Endodermal cell (in vitro differentiated cells): ENCODE results near the gene CLSTN2. TPM values are rescaled to one million over a fixed set of nuclear protein-coding genes. Genes with fewer than 3 reads are reported as not detected.

Source experiments
- DNase-seq: peaks from one replicate; pipeline ENCODE4 v3.0.0-alpha.2; 2017
- H3K27ac ChIP-seq: 2 replicates; pipeline ENCODE4 v1.5.1; 2013; ENCODE audit warnings: mild to moderate bottlenecking, low read depth, low read length, moderate library complexity
- H3K27me3 ChIP-seq: 2 replicates; pipeline ENCODE4 v1.6.1; 2013; ENCODE audit warnings: mild to moderate bottlenecking, low read length, moderate library complexity; ENCODE audit not compliant: insufficient read depth, control insufficient read depth, poor library complexity, severe bottlenecking
- H3K36me3 ChIP-seq: 2 replicates; pipeline ENCODE4 v1.7.0; 2013; ENCODE audit warnings: mild to moderate bottlenecking, low read length, moderate library complexity; ENCODE audit not compliant: control insufficient read depth, insufficient read depth
- H3K4me1 ChIP-seq: one replicate; pipeline ENCODE4 v1.7.0; 2013; ENCODE audit warnings: low read length; ENCODE audit not compliant: control insufficient read depth, insufficient read depth
- H3K4me3 ChIP-seq: 2 replicates; pipeline ENCODE4 v1.5.1; 2013; ENCODE audit warnings: mild to moderate bottlenecking, low read length, moderate library complexity
- H3K9ac ChIP-seq: 2 replicates; pipeline ENCODE4 v1.6.1; 2013; ENCODE audit warnings: mild to moderate bottlenecking, low read length, moderate library complexity; ENCODE audit not compliant: poor library complexity, severe bottlenecking; ENCODE audit errors: extremely low read depth
- H3K9me3 ChIP-seq: 2 replicates; pipeline ENCODE4 v1.6.1; 2013; ENCODE audit warnings: mild to moderate bottlenecking, low read length, moderate library complexity; ENCODE audit not compliant: control insufficient read depth
- H3K27ac Mint-ChIP-seq: 2 replicates; pipeline ENCODE4 v1.8.0; 2020; ENCODE audit warnings: mixed read lengths
- H3K27me3 Mint-ChIP-seq: 2 replicates; pipeline ENCODE4 v1.8.0; 2021; ENCODE audit warnings: mild to moderate bottlenecking, mixed read lengths; ENCODE audit not compliant: insufficient read depth
- H3K36me3 Mint-ChIP-seq: 2 replicates; pipeline ENCODE4 v1.8.0; 2020; ENCODE audit warnings: low read depth, mixed read lengths
- H3K4me1 Mint-ChIP-seq: 2 replicates; pipeline ENCODE4 v1.8.0; 2020; ENCODE audit warnings: mixed read lengths
- H3K4me3 Mint-ChIP-seq: 2 replicates; pipeline ENCODE4 v1.8.0; 2020; ENCODE audit warnings: mild to moderate bottlenecking, moderate library complexity, mixed read lengths
- H3K9me3 Mint-ChIP-seq: 2 replicates; pipeline ENCODE4 v1.8.0; 2020; ENCODE audit warnings: mild to moderate bottlenecking, mixed read lengths
- CTCF ChIP-seq: fragments of 200-600 bp; sonication (generic); conservative IDR thresholded peaks from 2 replicates; pipeline ENCODE4 v1.5.0; 2021; ENCODE audit warnings: antibody characterized with exemption, mild to moderate bottlenecking
- WGBS, 2 experiments: methylation state at CpG; one replicate each; pipeline versions ENCODE4 v1.1.5 to v1.1.7; 2013; ENCODE audit warnings: missing lambda C conversion rate in 2 of 2, mixed read lengths in 1 of 2; ENCODE audit not compliant: insufficient coverage in 1 of 2, insufficient read length in 1 of 2; 5-methylcytosine and 5-hydroxymethylcytosine counted together
- total RNA-seq, 2 donors: library from RNA; stranded (reverse); fragmentation: NEBNext Ultra II Directional in 1 of 2; extraction: Animal tissue kit (Norgen Biotek cat#: 25700) in 1 of 2; gene quantifications; 2 replicates in 1 of 2; 3 replicates in 1 of 2; pipeline ENCODE4 v1.2.1, GENCODE V29; 2021

Gene CLSTN2
- total RNA-seq, 2 donors from 2014 or later = 0.13 to 0.42 TPM

DNA sequence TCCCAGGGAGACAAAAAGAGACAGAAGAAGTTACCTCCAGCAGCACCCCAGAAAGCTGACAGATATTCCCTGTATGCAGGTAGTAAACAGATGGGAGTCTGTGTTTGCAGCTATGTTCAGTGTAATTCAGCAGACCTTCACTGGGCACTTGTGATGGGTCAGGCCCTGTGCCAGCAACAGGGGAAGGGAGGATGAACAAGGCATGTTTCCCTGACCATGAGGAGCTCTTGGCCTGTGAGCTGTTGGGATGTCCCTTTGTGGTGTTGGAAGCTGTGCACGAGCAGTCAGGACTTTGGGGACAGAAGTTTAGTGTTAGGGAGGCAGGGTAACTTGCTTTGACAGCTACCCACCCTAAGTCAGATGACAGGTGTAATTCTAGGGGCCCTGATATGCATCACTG, 636.9 kb downstream of the CLSTN2 start:
- 94 to 100% methylated on average over 1 of the region's 1 CpG for WGBS, 2 experiments
- H3K27ac Mint-ChIP-seq = no peak overlapping the region
- TF ChIP-seq CTCF = no peak

GRCh38 chr3:140572334-140572733, 637.3 kb downstream of the CLSTN2 start:
- H3K27me3 ChIP-seq = peaks cover 10% of the 10 kb centered on the region
- no peak overlapping the region for H3K27ac ChIP-seq
- DNase-seq = peak; percentile 48
- no peaks in the 10 kb centered on the region for H3K36me3 ChIP-seq
- H3K9ac ChIP-seq = no peak overlapping the region
- peaks cover 6% of the 10 kb centered on the region for H3K4me1 Mint-ChIP-seq
- H3K36me3 Mint-ChIP-seq = no peaks in the 10 kb centered on the region
- peaks cover 4% of the 10 kb centered on the region for H3K27me3 Mint-ChIP-seq
- no peak for TF ChIP-seq CTCF
- H3K4me1 ChIP-seq = no peaks in the 10 kb centered on the region
- WGBS, 2 experiments = 89% methylated on average over 1 of the region's 1 CpG; no CpG with 5 or more reads in 1 of the 2 experiments
- H3K9me3 ChIP-seq = no peaks in the 10 kb centered on the region
- no peak overlapping the region for H3K27ac Mint-ChIP-seq
- no peak overlapping the region for H3K4me3 Mint-ChIP-seq
- peaks cover 2% of the 10 kb centered on the region for H3K9me3 Mint-ChIP-seq
- H3K4me3 ChIP-seq = no peak overlapping the region

More for the DNA sequence above, 636.9 kb downstream of the CLSTN2 start:
- DNase-seq = no peak
- peaks cover 6% of the 10 kb centered on the region for H3K4me1 Mint-ChIP-seq
- Histone ChIP-seq H3K9ac (no peak overlapping the region), H3K4me1 (no peaks in the 10 kb centered on the region), H3K27ac (no peak overlapping the region), H3K36me3 (no peaks in the 10 kb centered on the region), H3K9me3 (no peaks in the 10 kb centered on the region), H3K4me3 (no peak overlapping the region), H3K27me3 (peaks cover 10% of the 10 kb centered on the region)
- H3K9me3 Mint-ChIP-seq = peaks cover 2% of the 10 kb centered on the region
- no peaks in the 10 kb centered on the region for H3K36me3 Mint-ChIP-seq
- no peak overlapping the region for H3K4me3 Mint-ChIP-seq
- H3K27me3 Mint-ChIP-seq = peaks cover 4% of the 10 kb centered on the region

- no peak for DNase-seq
- peaks cover 6% of the 10 kb centered on the region for H3K4me1 Mint-ChIP-seq
- no peak overlapping the region for H3K4me3 Mint-ChIP-seq
- TF ChIP-seq CTCF = no peak
- WGBS, 2 experiments = 87 to 100% methylated on average over 3 of the region's 3 CpGs
- H3K9me3 Mint-ChIP-seq = peaks cover under 1% of the 10 kb centered on the region
- Histone ChIP-seq H3K9ac (no peak overlapping the region), H3K27me3 (peaks cover 3% of the 10 kb centered on the region), H3K27ac (no peak overlapping the region), H3K36me3 (no peaks in the 10 kb centered on the region), H3K4me3 (no peak overlapping the region), H3K9me3 (no peaks in the 10 kb centered on the region), H3K4me1 (no peaks in the 10 kb centered on the region)
- no peaks in the 10 kb centered on the region for H3K36me3 Mint-ChIP-seq
- peaks cover under 1% of the 10 kb centered on the region for H3K27me3 Mint-ChIP-seq
- no peak overlapping the region for H3K27ac Mint-ChIP-seq
These were observed 638.0 kb downstream of the CLSTN2 start for GRCh38 chr3:140573011-140573410.
